ENCODE measurements around the gene CCDC6. TPM values are rescaled to one million over a fixed set of nuclear protein-coding genes. Genes with fewer than 3 reads are reported as not detected.

CCDC6 gene
- total RNA-seq, 1 donor from 2014 or later: 47.4 TPM

- Histone ChIP-seq H3K4me1 (peaks cover 75% of the 10 kb centered on the region), H3K27ac (no peak overlapping the region)
Observed at GRCh38 chr10:59869594-59869940, 36.8 kb downstream of the CCDC6 start.

GRCh38 chr10:59868696-59869593 lies 37.4 kb downstream of the CCDC6 start:
- Histone ChIP-seq H3K4me1 (peaks cover 75% of the 10 kb centered on the region), H3K27me3 (no peaks in the 10 kb centered on the region), H3K36me3 (no peaks in the 10 kb centered on the region), H3K27ac (no peak overlapping the region), H3K4me3 (no peak overlapping the region), H3K9me3 (no peaks in the 10 kb centered on the region)
- TF ChIP-seq POLR2AphosphoS5 (IDR thresholded peaks at IDR 0.05; ENCODE audit: insufficient read depth in 1 of 2, low read depth in 1 of 2) (no peak), POLR2A (IDR thresholded peaks at IDR 0.05) (no peak), CTCF (IDR thresholded peaks at IDR 0.05) (no peak)
- DNase-seq (ENCODE audit: extremely low spot score in 2 of 2): no peak
- intact Hi-C loops (cut with DNase I): no loop called here

More at GRCh38 chr10:59869594-59869940, 36.8 kb downstream of the CCDC6 start:
- DNase-seq (ENCODE audit: extremely low spot score in 2 of 2): no peak
- TF ChIP-seq CTCF (IDR thresholded peaks at IDR 0.05) (no peak), POLR2A (IDR thresholded peaks at IDR 0.05) (no peak), POLR2AphosphoS5 (IDR thresholded peaks at IDR 0.05; ENCODE audit: insufficient read depth in 1 of 2, low read depth in 1 of 2) (no peak)
- Histone ChIP-seq H3K9me3 (no peaks in the 10 kb centered on the region), H3K27me3 (no peaks in the 10 kb centered on the region), H3K4me3 (no peak overlapping the region), H3K36me3 (no peaks in the 10 kb centered on the region)
- intact Hi-C loops (cut with DNase I): no loop called here

- Histone ChIP-seq H3K27me3 (no peaks in the 10 kb centered on the region), H3K27ac (no peak overlapping the region), H3K9me3 (no peaks in the 10 kb centered on the region), H3K4me1 (peaks cover 62% of the 10 kb centered on the region), H3K36me3 (no peaks in the 10 kb centered on the region), H3K4me3 (no peak overlapping the region)
- intact Hi-C loops (cut with DNase I): no loop called here
- no peak for TF ChIP-seq POLR2A (IDR thresholded peaks at IDR 0.05)
- no peak for TF ChIP-seq POLR2AphosphoS5 (IDR thresholded peaks at IDR 0.05; ENCODE audit: insufficient read depth in 1 of 2, low read depth in 1 of 2)
- no peak for TF ChIP-seq CTCF (IDR thresholded peaks at IDR 0.05)
- DNase-seq (ENCODE audit: extremely low spot score in 2 of 2): no peak
Observed at GRCh38 chr10:59867590-59867989, 38.8 kb downstream of the CCDC6 start.

GRCh38 chr10:59865101-59865500 lies 41.3 kb downstream of the CCDC6 start:
- no peak for TF ChIP-seq POLR2AphosphoS5 (IDR thresholded peaks at IDR 0.05; ENCODE audit: insufficient read depth in 1 of 2, low read depth in 1 of 2)
- no peak for TF ChIP-seq CTCF (IDR thresholded peaks at IDR 0.05)
- intact Hi-C loops (cut with DNase I): no loop called here
- Histone ChIP-seq H3K4me3 (no peak overlapping the region), H3K36me3 (no peaks in the 10 kb centered on the region), H3K27ac (no peak overlapping the region), H3K4me1 (peaks cover 50% of the 10 kb centered on the region), H3K27me3 (no peaks in the 10 kb centered on the region), H3K9me3 (no peaks in the 10 kb centered on the region)
- DNase-seq (ENCODE audit: extremely low spot score in 2 of 2): no peak

Data from vagina (tissue), 2 donors.